Testis (tissue), 2 donors: ENCODE data around the gene ATXN7L1.

Experiments
- POLR2A ChIP-seq: fragments of 450-650 bp; IDR thresholded peaks from one replicate; pipeline ENCODE4 v1.6.1; 2017; ENCODE audit warnings: antibody characterized with exemption, mild to moderate bottlenecking, moderate library complexity
- TF ChIP-seq, protein P1 (sequence below), 3 experiments: fragments of 450-650 bp in 2 of 3; fragments of 200-600 bp in 1 of 3; sonication (generic) in 1 of 3; IDR thresholded peaks; one replicate each; pipeline ENCODE4 v1.5.1; 2016 to 2019; ENCODE audit warnings: antibody characterized with exemption in 3 of 3, mild to moderate bottlenecking in 2 of 3, moderate library complexity in 1 of 3

DNA sequence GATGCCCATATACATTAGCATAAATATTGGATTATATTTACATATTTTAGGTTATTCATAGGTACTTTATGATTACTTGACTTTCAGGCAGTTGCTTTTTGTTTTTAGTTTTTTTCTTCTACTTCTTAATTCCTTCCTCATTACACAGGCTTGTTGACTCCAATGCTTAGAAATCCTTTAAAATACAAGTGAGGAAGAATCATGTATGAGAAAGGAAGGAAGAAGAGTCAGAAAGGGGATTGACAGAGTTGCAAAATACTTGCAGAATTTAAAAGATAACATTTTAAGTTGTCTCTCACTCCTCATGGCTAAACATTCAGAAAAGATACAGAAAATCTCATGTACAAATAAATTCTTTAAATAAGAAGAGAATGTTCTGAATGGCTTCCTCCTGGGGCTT, 61.9 kb downstream of the ATXN7L1 start:
- TF ChIP-seq, protein P1, sequence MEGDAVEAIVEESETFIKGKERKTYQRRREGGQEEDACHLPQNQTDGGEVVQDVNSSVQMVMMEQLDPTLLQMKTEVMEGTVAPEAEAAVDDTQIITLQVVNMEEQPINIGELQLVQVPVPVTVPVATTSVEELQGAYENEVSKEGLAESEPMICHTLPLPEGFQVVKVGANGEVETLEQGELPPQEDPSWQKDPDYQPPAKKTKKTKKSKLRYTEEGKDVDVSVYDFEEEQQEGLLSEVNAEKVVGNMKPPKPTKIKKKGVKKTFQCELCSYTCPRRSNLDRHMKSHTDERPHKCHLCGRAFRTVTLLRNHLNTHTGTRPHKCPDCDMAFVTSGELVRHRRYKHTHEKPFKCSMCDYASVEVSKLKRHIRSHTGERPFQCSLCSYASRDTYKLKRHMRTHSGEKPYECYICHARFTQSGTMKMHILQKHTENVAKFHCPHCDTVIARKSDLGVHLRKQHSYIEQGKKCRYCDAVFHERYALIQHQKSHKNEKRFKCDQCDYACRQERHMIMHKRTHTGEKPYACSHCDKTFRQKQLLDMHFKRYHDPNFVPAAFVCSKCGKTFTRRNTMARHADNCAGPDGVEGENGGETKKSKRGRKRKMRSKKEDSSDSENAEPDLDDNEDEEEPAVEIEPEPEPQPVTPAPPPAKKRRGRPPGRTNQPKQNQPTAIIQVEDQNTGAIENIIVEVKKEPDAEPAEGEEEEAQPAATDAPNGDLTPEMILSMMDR (IDR thresholded peaks at IDR 0.05): no peak
- no peak for TF ChIP-seq POLR2A
